Mononuclear cell (primary cell): Measurements from ENCODE around the gene ATF3. TPM values are rescaled to one million over a fixed set of nuclear protein-coding genes. Genes with fewer than 3 reads are reported as not detected.

Experiments
- H3K27me3 ChIP-seq: 2 replicates; pipeline ENCODE4 v1.6.0; 2011; ENCODE audit warnings: low read length, control low read depth; ENCODE audit not compliant: insufficient read depth
- H3K4me1 ChIP-seq: 2 replicates; pipeline ENCODE4 v1.5.1; 2011; ENCODE audit warnings: mild to moderate bottlenecking, low read length, control low read depth; ENCODE audit not compliant: insufficient read depth
- H3K4me3 ChIP-seq: 2 replicates; pipeline ENCODE4 v1.5.1; 2011; ENCODE audit warnings: mild to moderate bottlenecking, low read length, moderate library complexity
- H3K9me3 ChIP-seq: 2 replicates; pipeline ENCODE4 v1.5.1; 2011; ENCODE audit warnings: low read depth, mild to moderate bottlenecking, control low read depth, low read length
- total RNA-seq: library from RNA; depleted of rRNA; stranded (reverse); fragments of >200 nt; gene quantifications from one replicate; pipeline ENCODE4 v1.2.3, GENCODE V29; 2012

Gene ATF3
- total RNA-seq, 1 donor = 53.6 TPM

GRCh38 chr1:212664409-212665199 lies 56.0 kb downstream of the ATF3 start:
- peaks cover 26% of the 10 kb centered on the region for H3K4me1 ChIP-seq
- H3K27me3 ChIP-seq = no peaks in the 10 kb centered on the region
- no peaks in the 10 kb centered on the region for H3K9me3 ChIP-seq
- no peak overlapping the region for H3K4me3 ChIP-seq

- Histone ChIP-seq H3K9me3 (no peaks in the 10 kb centered on the region), H3K27me3 (no peaks in the 10 kb centered on the region), H3K4me1 (peaks cover 32% of the 10 kb centered on the region), H3K4me3 (peak overlapping the region; percentile 29)
These were observed 56.9 kb downstream of the ATF3 start for GRCh38 chr1:212665241-212666115.

DNA sequence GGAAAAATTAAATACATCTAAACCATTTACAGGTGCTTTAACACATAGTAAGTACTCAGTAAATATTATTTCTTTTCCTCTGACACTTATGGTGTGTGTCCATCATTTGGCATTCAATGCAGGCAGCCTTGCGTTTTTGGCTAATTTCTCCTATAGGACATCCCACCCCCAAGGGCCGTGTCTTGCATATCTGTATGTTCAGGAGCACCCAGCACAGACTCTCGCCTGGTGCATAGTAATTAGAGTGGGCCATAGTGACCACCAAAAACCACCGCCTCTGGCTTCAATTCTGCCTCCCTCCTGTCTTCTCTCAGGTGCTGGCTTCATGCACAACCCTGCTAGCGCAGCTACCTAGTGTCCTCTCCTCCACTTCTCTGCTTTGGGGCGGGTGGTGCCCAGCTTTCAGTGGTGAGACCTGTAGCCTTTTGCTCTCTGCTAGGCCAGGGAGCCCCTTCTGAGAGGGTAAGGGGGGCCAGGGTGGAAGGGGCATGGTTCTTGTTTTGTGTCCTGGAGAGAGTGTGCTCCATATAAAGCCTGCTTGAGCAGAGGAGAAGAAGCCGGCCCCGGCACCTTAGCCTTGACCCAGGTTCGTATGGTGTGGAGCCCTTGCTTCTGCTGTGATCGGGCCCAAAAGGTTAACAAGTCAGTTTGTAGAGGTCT lies 57.7 kb downstream of the ATF3 start:
- Histone ChIP-seq H3K4me1 (peaks cover 40% of the 10 kb centered on the region), H3K4me3 (no peak overlapping the region), H3K9me3 (no peaks in the 10 kb centered on the region), H3K27me3 (no peaks in the 10 kb centered on the region)

DNA sequence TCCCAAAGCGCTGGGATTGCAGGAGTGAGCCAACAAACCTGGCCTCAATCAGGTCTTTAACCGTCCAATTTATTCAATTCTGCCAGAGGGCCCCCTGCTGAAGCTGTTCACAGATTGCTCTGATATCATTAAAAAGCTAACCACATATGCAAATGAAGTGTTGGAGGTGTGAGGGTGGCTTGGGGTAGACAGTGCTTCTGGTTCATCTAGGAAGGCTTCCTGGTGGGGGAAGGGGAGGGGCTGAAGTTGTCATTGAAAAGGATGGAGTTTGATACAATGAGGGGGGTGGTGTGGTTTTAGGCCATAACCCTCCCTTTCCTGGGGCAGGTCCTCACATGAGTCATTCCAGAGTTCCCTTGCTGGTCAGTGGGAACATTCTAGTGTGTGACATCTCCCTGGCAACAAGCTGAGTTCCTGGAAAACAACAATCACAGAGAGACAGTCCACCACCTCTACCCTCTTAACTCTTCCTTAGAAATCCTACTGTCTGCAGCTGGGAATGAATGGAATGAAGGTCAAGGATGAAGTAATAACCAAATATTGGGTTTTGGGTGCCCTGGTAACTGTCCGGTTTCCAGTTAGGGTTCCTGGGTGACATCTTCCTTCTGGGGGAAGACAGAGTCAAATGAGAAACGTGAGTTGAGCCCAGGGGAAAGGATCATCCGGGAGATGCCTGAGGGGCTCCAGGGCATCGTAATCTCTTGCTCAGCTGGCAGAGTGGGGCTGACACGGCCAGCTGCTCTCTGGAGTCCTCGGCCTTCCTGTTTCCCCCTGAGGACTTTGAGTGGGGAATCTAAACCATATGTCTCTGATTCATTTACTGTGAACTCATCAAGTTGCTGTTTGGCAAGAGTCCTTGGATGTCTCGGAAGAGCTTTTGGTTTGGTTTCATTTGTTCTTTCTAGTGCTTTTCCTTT lies 58.9 kb downstream of the ATF3 start:
- Histone ChIP-seq H3K9me3 (no peaks in the 10 kb centered on the region), H3K4me3 (no peak overlapping the region), H3K27me3 (no peaks in the 10 kb centered on the region), H3K4me1 (peaks cover 51% of the 10 kb centered on the region)

DNA sequence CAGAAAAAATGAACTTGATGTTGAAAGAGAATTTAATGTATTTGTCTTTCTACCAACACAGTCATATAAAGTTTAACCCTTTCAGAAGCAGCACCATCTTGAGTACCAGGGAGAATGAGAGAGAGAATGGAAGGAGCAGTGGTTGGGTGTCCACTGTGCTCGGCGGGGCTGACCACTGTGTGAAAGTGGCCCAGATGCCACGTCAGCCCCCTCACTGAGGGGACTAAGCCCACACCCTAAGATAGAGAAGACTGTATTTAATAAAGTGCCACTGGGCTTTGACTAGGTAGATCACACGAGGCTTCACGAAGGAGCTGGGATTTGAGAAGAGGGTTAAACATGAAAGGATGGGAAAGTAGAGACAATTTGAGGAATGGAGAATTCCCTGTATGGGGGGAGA lies 59.9 kb downstream of the ATF3 start:
- Histone ChIP-seq H3K4me3 (no peak overlapping the region), H3K9me3 (no peaks in the 10 kb centered on the region), H3K27me3 (no peaks in the 10 kb centered on the region), H3K4me1 (peaks cover 52% of the 10 kb centered on the region)

- H3K4me1 ChIP-seq = peaks cover 52% of the 10 kb centered on the region
- H3K4me3 ChIP-seq = no peak overlapping the region
- no peaks in the 10 kb centered on the region for H3K27me3 ChIP-seq
- no peaks in the 10 kb centered on the region for H3K9me3 ChIP-seq
These were observed 60.5 kb downstream of the ATF3 start for GRCh38 chr1:212669102-212669501.

DNA sequence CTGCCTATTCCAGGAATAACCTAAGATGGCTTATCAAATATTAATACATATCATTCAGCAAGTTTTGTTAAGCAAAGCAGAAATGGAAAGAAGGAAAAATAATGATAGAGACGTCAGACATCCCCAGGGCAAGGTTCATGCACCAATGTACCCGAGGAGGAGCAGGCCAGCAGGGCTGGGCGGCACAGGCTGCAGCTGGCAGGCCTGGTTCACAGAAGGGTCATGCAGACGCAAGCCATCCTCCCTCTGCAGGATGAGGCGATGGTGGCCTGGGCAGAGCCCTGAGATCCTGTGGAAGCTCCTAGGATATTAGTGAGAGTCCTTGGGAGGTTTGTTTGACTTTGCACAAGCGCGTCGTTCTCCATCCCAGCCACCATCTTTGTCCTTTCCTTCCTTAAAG lies 61.0 kb downstream of the ATF3 start:
- H3K27me3 ChIP-seq = no peaks in the 10 kb centered on the region
- peaks cover 52% of the 10 kb centered on the region for H3K4me1 ChIP-seq
- H3K9me3 ChIP-seq = no peaks in the 10 kb centered on the region
- no peak overlapping the region for H3K4me3 ChIP-seq

DNA sequence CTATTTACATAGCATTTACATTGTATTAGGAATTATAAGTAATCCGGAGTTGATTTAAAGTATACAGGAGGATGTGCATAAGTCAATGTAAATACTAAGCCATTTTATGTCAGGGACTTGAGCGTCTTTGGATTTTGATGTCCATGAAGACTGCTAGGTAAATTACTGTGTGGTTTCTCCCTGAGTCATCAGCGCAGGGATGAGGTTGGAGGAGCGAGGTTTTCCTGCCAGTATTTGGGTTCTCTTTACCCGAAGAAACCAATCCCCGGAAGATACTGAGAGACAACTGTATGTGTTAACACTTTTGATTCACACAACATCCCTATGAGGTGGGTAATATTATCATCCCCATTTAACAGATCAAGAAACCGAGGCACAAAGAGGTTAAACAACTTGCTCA lies 61.7 kb downstream of the ATF3 start:
- no peaks in the 10 kb centered on the region for H3K27me3 ChIP-seq
- H3K9me3 ChIP-seq = no peaks in the 10 kb centered on the region
- H3K4me3 ChIP-seq = no peak overlapping the region
- peaks cover 52% of the 10 kb centered on the region for H3K4me1 ChIP-seq

Other genes starting within 250 kb of the ATF3 start
- 6.4 TPM for gene PACC1, start 193.9 kb upstream of the ATF3 start, total RNA-seq
- 12.9 TPM for gene NENF, start 175.8 kb upstream of the ATF3 start, total RNA-seq
- gene BATF3, start 91.1 kb downstream of the ATF3 start, total RNA-seq = 1.4 TPM
- 25.7 TPM for gene NSL1, start 183.0 kb downstream of the ATF3 start, total RNA-seq
- 15.7 TPM for gene TATDN3, start 183.1 kb downstream of the ATF3 start, total RNA-seq
- not detected for gene SPATA45, start 238.9 kb downstream of the ATF3 start, total RNA-seq
- gene FLVCR1, start 249.5 kb downstream of the ATF3 start, total RNA-seq = 15.3 TPM